Measurements from ENCODE around the gene PAX9.

Gene PAX9

DNA sequence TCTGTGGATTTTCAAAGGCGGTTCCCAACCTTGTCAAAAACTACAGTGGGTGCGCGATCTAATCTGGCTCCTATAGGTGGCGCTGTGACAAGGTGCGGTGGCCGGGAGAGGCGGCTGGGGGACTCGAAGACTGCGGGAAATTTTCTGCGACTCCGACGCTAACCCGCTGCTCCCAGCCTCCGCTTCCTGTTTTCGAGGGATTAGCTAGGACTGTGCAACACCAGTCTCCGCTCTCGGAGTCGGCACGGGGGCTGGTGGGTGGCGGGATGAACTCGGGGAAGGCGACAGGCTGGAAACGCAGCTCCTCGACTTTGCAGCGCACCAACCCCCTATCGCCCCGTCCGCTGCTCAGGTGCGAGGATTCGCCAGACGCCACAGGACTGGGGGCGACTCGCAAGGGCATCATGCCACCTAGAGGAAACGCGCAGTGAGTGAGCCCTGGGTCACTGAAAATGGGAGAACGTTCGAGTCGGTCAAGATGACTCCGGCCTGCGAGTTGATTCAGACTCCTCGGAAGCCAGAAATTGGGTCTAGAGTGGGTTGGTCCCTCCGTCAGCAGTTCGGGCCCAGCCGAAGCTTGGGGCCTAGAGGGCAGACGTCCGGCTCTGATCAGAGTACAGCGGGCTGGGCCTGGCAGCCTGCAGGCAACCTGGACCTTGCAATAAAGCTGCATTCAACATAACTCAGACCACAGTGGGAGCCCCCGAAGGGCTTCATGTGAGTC lies 5.5 kb upstream of the PAX9 start:
- TF ChIP-seq, protein P1, sequence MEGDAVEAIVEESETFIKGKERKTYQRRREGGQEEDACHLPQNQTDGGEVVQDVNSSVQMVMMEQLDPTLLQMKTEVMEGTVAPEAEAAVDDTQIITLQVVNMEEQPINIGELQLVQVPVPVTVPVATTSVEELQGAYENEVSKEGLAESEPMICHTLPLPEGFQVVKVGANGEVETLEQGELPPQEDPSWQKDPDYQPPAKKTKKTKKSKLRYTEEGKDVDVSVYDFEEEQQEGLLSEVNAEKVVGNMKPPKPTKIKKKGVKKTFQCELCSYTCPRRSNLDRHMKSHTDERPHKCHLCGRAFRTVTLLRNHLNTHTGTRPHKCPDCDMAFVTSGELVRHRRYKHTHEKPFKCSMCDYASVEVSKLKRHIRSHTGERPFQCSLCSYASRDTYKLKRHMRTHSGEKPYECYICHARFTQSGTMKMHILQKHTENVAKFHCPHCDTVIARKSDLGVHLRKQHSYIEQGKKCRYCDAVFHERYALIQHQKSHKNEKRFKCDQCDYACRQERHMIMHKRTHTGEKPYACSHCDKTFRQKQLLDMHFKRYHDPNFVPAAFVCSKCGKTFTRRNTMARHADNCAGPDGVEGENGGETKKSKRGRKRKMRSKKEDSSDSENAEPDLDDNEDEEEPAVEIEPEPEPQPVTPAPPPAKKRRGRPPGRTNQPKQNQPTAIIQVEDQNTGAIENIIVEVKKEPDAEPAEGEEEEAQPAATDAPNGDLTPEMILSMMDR (IDR thresholded peaks at IDR 0.05; ENCODE audit: insufficient read depth, missing control alignments): peak; percentile 42
- DNase-seq (ENCODE audit: insufficient read length, low spot score): no peak
- no peak for FAIRE-seq

DNA sequence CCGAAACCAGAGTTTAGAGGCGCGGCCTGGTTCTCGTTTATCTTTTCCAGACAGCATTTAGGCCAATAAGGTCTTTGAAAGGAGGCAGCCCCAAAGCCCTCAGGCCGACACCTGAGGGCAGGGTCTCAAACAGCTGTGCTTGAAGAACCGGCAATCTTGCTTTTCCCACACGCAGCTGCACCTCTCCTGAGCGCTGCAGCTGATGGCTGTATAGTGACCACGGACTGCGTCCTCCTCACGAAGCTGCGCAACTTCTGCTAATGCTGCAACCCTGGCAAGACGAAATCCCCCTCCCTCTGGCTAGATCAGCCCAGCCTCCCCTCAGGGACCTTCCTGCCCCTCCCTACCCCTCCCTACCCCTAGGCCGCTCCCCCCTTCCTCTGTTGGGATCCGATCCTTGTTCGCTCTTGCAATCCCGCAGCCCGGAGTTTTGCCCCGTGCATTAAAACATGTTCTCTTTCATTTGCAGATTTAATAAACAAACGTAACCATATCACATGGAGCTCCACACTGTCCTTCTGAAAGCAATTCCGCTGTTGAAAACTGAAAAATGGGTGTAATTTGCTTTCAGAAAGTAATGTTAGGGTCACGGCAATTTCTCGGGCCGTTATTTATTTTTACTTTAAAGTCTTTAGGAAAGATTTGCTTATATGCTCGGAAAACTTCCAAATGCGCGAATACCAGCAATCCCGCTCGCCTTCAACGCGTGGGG lies 4.8 kb upstream of the PAX9 start:
- DNase-seq (ENCODE audit: insufficient read length, low spot score) (no peak), FAIRE-seq (no peak)
- TF ChIP-seq, protein P1 (IDR thresholded peaks at IDR 0.05; ENCODE audit: insufficient read depth, missing control alignments): no peak

DNA sequence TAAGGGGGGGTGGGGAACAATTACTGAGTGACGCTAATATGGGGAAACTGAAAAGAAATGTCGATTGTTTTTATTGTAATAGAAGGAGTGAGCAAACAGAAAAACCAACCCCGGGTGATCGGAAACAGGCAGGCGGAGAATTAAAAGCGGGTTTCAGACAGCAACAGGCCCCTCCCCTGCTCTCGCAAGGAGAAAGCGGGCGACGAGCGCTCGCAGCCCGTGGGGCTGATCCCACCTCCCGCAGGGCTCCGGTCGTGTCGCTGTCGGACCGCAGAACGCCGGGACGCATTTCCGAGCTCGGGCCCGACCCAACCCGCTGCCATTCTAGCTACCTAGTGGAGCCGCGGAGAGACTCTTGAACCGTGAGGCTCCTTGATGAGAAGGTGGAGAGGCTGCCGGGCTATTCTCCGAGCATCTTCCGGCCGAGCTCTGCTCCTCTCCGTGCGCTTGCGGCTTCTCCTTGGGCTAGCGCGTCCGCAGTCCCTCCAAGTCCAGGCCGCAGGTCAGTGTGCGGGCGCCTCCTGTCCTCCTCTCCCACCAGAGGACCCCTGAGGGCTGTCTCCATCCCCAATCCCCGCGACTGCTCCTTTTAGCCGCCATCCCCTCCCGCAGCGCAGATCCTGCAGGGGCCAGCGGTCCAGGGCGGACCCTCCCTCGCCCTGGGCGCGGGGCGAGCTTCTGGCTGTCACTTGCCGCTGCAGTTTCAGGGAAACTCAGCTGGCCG lies 4.1 kb upstream of the PAX9 start:
- TF ChIP-seq, protein P1 (IDR thresholded peaks at IDR 0.05; ENCODE audit: insufficient read depth, missing control alignments): no peak
- DNase-seq (ENCODE audit: insufficient read length, low spot score) (no peak), FAIRE-seq (no peak)

DNA sequence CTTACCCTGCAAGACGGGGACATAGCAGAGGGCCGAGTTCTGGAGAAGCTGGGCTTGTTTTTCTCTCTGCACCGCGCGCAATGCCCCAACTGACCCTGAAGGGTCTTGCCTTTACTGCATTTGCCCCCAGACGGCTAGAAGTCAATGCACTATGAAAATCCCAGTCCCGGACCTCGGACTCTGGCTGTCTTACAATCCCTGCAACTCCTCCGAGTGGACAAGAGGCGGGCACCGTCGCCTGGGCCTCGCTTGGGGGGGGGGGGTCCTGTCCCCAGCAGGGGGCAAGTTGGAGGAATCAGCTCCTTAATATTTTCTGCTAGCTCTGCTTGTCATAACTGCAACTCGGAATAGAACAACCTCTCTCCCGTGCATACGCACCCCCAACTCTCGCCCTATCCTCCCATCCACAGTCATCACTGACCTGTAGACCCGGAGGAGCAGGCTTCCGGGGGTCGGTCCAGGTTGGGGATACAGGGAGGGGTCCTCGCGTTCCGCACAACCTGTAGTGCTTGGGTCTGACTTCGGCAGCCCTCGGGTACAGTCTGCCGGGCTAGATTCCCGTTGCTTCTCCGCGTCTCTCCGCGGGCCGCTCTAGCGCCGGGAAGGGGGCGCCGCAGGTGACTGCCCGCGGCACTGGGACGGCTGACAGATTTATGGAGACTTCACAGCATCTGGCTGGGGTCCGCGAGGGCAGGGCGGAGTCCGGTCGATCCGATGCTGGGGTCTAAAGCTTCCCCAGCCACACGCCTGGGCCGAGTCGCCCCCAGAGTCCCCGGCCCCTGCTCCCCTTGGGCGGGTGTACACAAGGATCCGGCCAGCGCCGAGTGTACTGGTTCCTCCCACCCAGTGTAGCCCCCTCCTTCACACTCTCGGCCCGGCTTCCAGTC lies 3.3 kb upstream of the PAX9 start:
- TF ChIP-seq, protein P1 (IDR thresholded peaks at IDR 0.05; ENCODE audit: insufficient read depth, missing control alignments): no peak
- FAIRE-seq (no peak), DNase-seq (ENCODE audit: insufficient read length, low spot score) (no peak)

DNA sequence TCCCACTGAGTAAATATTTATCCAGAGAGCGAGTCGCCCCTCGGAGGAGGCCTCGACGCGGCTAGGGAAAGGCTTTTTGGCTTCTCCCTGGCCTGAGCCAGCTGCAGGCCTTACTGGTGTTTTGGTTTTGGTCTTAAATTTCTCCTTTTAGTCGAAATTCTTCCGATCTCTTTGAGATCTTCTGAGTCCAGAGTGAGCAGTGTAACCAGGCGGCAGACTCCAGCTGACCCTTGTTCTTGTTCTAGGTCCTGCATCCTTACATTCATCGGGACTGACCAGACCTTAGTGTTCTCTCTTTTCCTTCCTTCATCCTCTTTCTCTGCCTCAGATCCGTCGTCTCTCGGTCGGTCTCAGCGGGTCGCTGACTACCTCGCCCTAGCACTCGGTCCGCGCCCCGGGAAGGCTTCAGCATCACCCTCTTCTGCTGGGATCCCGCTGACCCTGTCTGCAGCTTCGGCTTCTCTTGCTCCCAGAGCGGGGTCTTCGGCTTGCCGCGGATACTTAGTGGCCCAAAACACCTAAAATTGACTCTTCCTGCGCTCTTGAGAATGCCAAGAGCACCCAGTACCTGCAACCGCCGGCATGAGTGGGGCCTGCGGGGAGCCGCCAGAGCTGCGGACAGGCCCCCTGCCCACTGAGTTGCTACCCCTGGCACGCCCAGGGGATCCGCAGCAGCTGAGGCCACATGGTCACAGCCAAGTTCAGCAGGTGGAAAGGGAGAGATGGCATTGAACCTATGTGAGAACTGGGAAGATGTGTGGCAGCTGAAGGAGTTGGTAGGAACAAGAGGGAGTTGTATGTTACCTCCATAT lies 2.4 kb upstream of the PAX9 start:
- DNase-seq (ENCODE audit: insufficient read length, low spot score) (no peak), FAIRE-seq (no peak)
- TF ChIP-seq, protein P1 (IDR thresholded peaks at IDR 0.05; ENCODE audit: insufficient read depth, missing control alignments): no peak

Data from D721Med (cell line).